ENCODE data around the gene ONECUT3. TPM values are rescaled to one million over a fixed set of nuclear protein-coding genes. Genes with fewer than 3 reads are reported as not detected.

ONECUT3 gene
- total and polyA plus RNA-seq, 10 of the 15 experiments (the other 5 are each of a cell fraction or from before 2014, with no cell fraction given), result not detected

DNA sequence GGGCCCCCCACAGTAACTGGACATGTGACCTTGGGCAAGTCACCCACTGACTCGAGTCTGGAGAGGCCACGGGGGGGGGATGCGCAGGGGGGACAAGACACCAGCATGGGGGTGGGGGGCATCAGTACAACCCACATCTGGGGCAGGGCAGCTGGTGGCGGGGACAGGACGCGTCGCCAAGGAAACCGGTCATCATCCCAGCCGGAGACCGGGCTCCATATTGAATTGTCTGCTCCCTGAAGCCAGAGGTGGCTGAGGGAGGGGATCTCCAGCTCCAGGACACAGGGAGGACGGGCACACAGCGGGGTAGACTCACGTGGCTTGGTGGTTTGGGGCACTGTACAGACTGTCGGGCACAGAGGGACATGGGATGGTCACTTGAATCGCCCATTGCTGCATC, 11.4 kb downstream of the ONECUT3 start:
- FAIRE-seq (no peak), ATAC-seq (no peak), DNase-seq (ENCODE audit: low read depth, low spot score) (no peak)
- no peak overlapping the region for H3K27ac ChIP-seq (ENCODE audit: control insufficient read depth, insufficient read depth)
- no peak overlapping the region for H3K4me3 ChIP-seq
- H2AFZ ChIP-seq (ENCODE audit: control insufficient read depth, low read depth, low read length), result no peak overlapping the region
- CTCF ChIA-PET, result interaction anchor here (1.2 to 4.8 kb wide), 2 partner anchors 158 to 218 kb away, joined by 4 to 57 read pairs; no protein-coding TSS in a partner anchor
- no peaks in the 10 kb centered on the region for H3K4me1 ChIP-seq (ENCODE audit: control insufficient read depth, insufficient read depth, low read length)
- RAD21 ChIA-PET (ENCODE audit: unreplicated experiment), result interaction anchor here (0.9 kb wide), 1 partner anchor 218 kb away, joined by 3 read pairs; no protein-coding TSS in a partner anchor
- TF ChIP-seq, protein P1, sequence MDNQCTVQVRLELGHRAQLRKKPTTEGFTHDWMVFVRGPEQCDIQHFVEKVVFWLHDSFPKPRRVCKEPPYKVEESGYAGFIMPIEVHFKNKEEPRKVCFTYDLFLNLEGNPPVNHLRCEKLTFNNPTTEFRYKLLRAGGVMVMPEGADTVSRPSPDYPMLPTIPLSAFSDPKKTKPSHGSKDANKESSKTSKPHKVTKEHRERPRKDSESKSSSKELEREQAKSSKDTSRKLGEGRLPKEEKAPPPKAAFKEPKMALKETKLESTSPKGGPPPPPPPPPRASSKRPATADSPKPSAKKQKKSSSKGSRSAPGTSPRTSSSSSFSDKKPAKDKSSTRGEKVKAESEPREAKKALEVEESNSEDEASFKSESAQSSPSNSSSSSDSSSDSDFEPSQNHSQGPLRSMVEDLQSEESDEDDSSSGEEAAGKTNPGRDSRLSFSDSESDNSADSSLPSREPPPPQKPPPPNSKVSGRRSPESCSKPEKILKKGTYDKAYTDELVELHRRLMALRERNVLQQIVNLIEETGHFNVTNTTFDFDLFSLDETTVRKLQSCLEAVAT (IDR thresholded peaks at IDR 0.05), result no peak
- no peak for TF ChIP-seq HDAC6 (IDR thresholded peaks at IDR 0.05; ENCODE audit: unreplicated experiment)
- TF ChIP-seq NFYA (IDR thresholded peaks at IDR 0.05; ENCODE audit: borderline replicate concordance, low read depth, low read length), result no peak
- no peak for TF ChIP-seq RFX5 (IDR thresholded peaks at IDR 0.05; ENCODE audit: low read depth, low read length)
- TF ChIP-seq RAD51 (IDR thresholded peaks at IDR 0.05), result no peak
- TF ChIP-seq NFXL1 (IDR thresholded peaks at IDR 0.05; ENCODE audit: borderline replicate concordance), result no peak
- TF ChIP-seq GABPA (IDR thresholded peaks at IDR 0.05; ENCODE audit: low read depth), result no peak
- TF ChIP-seq LARP7 (IDR thresholded peaks at IDR 0.05), result no peak
- no peak for TF ChIP-seq SREBF2 (IDR thresholded peaks at IDR 0.05; ENCODE audit: low read length)
- TF ChIP-seq, protein P2, sequence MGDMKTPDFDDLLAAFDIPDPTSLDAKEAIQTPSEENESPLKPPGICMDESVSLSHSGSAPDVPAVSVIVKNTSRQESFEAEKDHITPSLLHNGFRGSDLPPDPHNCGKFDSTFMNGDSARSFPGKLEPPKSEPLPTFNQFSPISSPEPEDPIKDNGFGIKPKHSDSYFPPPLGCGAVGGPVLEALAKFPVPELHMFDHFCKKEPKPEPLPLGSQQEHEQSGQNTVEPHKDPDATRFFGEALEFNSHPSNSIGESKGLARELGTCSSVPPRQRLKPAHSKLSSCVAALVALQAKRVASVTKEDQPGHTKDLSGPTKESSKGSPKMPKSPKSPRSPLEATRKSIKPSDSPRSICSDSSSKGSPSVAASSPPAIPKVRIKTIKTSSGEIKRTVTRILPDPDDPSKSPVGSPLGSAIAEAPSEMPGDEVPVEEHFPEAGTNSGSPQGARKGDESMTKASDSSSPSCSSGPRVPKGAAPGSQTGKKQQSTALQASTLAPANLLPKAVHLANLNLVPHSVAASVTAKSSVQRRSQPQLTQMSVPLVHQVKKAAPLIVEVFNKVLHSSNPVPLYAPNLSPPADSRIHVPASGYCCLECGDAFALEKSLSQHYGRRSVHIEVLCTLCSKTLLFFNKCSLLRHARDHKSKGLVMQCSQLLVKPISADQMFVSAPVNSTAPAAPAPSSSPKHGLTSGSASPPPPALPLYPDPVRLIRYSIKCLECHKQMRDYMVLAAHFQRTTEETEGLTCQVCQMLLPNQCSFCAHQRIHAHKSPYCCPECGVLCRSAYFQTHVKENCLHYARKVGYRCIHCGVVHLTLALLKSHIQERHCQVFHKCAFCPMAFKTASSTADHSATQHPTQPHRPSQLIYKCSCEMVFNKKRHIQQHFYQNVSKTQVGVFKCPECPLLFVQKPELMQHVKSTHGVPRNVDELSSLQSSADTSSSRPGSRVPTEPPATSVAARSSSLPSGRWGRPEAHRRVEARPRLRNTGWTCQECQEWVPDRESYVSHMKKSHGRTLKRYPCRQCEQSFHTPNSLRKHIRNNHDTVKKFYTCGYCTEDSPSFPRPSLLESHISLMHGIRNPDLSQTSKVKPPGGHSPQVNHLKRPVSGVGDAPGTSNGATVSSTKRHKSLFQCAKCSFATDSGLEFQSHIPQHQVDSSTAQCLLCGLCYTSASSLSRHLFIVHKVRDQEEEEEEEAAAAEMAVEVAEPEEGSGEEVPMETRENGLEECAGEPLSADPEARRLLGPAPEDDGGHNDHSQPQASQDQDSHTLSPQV (IDR thresholded peaks at IDR 0.05), result no peak
- no peaks in the 10 kb centered on the region for H4K20me1 ChIP-seq (ENCODE audit: control insufficient read depth, insufficient read depth)
- POLR2A ChIA-PET, result no interaction called here
- in situ Hi-C loops (cut with MboI) (loop anchor here (5.0 to 10.0 kb wide), 2 partner anchors 92 to 220 kb away; no protein-coding TSS in a partner anchor), intact Hi-C loops (cut with micrococcal nuclease; ENCODE audit: unreplicated experiment) (loop anchor here (5.0 kb wide), 1 partner anchor 217 kb away; no protein-coding TSS in a partner anchor)
- no peaks in the 10 kb centered on the region for H3K79me2 ChIP-seq (ENCODE audit: control insufficient read depth, insufficient read depth, low read length)
- no peaks in the 10 kb centered on the region; the same call in 2 of the 3 replicates for H3K9me3 ChIP-seq (replicated peaks; ENCODE audit: control insufficient read depth, insufficient read depth, low read length)
- no peaks in the 10 kb centered on the region for H3K36me3 ChIP-seq (ENCODE audit: control insufficient read depth in 2 of 2, insufficient read depth in 2 of 2, low read length in 1 of 2)
- WGBS (ENCODE audit: insufficient coverage, insufficient replicate concordance, low lambda C conversion rate, missing lambda C conversion rate), result 10% methylated on average over 13 of the region's 15 CpGs
- H3K4me2 ChIP-seq (ENCODE audit: control insufficient read depth, insufficient read depth), result no peak overlapping the region
- H3K27me3 ChIP-seq (replicated peaks in 1 of 2; ENCODE audit: control insufficient read depth in 2 of 2, insufficient read depth in 2 of 2, low read length in 1 of 2), result peaks cover 6 to 17% of the 10 kb centered on the region in 2 experiments; a peak in 3 of 4 replicates
- H3K9ac ChIP-seq (ENCODE audit: control insufficient read depth, insufficient read depth, low read length), result no peak overlapping the region
- SMC1A ChIA-PET (ENCODE audit: uncharacterized antibody, unreplicated experiment), result no interaction called here
- BruUV-seq (replicated peaks), result no TSS peak
